Chondrocyte (in vitro differentiated cells): Measurements from ENCODE around the gene PXMP4. TPM values are rescaled to one million over a fixed set of nuclear protein-coding genes. Genes with fewer than 3 reads are reported as not detected.

ENCODE experiments used
- DNase-seq: peaks from one replicate; pipeline ENCODE4 v3.0.0; 2021; ENCODE audit warnings: mixed read lengths, low spot score
- H3K27ac Mint-ChIP-seq: one replicate; pipeline ENCODE4 v1.8.0; 2021; ENCODE audit warnings: mild to moderate bottlenecking, moderate library complexity, mixed read lengths; ENCODE audit not compliant: unreplicated experiment
- H3K27me3 Mint-ChIP-seq: 2 replicates; pipeline ENCODE4 v1.8.0; 2021; ENCODE audit warnings: low read depth, mixed read lengths
- H3K36me3 Mint-ChIP-seq: 2 replicates; pipeline ENCODE4 v1.8.0; 2021; ENCODE audit warnings: low read depth, mixed read lengths
- H3K4me1 Mint-ChIP-seq: 2 replicates; pipeline ENCODE4 v1.8.0; 2021; ENCODE audit warnings: low read depth, mild to moderate bottlenecking, mixed read lengths
- H3K4me3 Mint-ChIP-seq: one replicate; pipeline ENCODE4 v1.8.0; 2021; ENCODE audit warnings: mild to moderate bottlenecking, moderate library complexity, mixed read lengths; ENCODE audit not compliant: unreplicated experiment
- H3K9me3 Mint-ChIP-seq: 2 replicates; pipeline ENCODE4 v1.8.0; 2021; ENCODE audit warnings: low read depth, mixed read lengths
- CTCF ChIP-seq: fragments of 200-600 bp; sonication (generic); IDR thresholded peaks from 2 replicates; pipeline ENCODE4 v1.5.0; 2021; ENCODE audit warnings: antibody characterized with exemption, mild to moderate bottlenecking, moderate library complexity
- total RNA-seq: library from RNA; stranded (reverse); gene quantifications from 3 replicates; pipeline ENCODE4 v1.2.1, GENCODE V29; 2021

Gene PXMP4
- total RNA-seq, 1 donor from 2014 or later = 6.4 TPM

DNA sequence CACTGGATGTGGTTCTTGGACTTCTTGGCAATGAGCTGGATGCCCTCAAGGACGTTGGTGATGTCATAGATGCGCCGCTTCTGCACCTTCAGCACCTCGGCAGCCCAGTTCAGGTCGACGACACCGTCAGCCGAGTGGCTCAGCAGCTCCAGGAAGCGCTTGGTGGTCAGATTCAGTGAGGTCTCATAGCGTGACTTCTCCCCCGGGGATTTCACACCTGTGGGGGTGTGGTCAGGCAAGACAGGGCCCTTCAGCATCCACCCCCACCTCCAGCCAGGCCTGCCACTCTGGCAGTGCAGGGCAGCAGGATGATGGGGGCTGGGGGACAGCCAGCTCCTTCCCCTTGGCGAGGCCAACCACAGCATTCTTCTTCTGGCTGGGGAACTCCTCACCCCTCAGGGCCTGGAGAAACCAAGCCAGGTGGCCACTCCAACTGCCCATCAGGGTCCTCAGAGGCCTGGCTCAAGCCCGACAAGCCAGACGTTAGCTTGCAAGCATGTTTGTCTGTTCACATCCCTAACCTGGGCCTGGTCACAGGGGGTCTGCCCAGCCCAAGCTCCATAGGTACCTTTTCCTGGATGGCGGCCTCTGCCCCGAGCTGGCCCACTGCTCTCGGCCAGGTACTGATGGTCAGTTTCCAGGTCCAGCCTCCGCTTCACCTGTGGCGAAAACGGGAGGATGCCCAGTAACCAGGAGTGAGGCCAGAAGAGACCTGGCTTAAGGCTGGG is 40.2 kb downstream of the PXMP4 start:
- no peak for TF ChIP-seq CTCF
- Mint-ChIP-seq H3K4me3 (no peak overlapping the region), H3K9me3 (no peaks in the 10 kb centered on the region), H3K27ac (no peak overlapping the region), H3K4me1 (peaks cover 40% of the 10 kb centered on the region), H3K36me3 (no peaks in the 10 kb centered on the region), H3K27me3 (no peaks in the 10 kb centered on the region)
- no peak for DNase-seq

DNA sequence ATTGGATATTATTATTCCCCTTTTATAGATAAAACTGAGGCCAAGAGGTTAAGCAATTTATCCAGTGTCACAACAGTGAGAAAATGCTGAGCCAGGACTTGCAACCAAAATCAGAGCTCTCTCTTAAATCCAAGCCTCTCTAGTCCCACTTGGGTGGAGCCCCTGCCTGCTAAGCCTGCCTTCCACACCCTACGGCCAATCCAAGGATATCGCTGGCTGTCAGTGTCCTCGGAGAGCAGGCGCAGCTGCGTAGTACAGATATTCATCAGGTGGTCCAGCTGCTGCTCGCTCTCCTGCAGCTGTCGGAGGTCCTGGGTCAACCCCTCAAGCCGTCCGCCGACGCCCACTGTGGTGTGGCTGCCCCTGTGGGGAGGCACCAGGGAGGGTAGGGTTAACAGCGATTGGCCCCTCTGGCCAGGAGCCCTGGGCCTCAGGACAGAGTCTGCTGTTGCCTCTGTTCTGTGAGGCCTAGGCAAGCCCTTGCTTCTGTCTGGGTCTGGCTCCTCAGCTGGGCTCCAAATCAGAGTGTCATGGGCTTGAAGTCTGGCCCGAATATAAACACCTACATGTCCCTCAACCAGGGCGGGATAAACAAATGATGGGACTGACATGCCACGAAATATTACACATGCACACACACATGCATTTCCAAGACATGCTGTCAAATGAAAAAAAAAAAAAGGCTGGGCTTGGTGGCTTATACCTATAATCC is 42.0 kb downstream of the PXMP4 start:
- peaks cover 48% of the 10 kb centered on the region for H3K4me1 Mint-ChIP-seq
- no peak overlapping the region for H3K4me3 Mint-ChIP-seq
- DNase-seq = no peak
- no peak for TF ChIP-seq CTCF
- no peak overlapping the region for H3K27ac Mint-ChIP-seq
- no peaks in the 10 kb centered on the region for H3K36me3 Mint-ChIP-seq
- H3K27me3 Mint-ChIP-seq = no peaks in the 10 kb centered on the region
- H3K9me3 Mint-ChIP-seq = no peaks in the 10 kb centered on the region

DNA sequence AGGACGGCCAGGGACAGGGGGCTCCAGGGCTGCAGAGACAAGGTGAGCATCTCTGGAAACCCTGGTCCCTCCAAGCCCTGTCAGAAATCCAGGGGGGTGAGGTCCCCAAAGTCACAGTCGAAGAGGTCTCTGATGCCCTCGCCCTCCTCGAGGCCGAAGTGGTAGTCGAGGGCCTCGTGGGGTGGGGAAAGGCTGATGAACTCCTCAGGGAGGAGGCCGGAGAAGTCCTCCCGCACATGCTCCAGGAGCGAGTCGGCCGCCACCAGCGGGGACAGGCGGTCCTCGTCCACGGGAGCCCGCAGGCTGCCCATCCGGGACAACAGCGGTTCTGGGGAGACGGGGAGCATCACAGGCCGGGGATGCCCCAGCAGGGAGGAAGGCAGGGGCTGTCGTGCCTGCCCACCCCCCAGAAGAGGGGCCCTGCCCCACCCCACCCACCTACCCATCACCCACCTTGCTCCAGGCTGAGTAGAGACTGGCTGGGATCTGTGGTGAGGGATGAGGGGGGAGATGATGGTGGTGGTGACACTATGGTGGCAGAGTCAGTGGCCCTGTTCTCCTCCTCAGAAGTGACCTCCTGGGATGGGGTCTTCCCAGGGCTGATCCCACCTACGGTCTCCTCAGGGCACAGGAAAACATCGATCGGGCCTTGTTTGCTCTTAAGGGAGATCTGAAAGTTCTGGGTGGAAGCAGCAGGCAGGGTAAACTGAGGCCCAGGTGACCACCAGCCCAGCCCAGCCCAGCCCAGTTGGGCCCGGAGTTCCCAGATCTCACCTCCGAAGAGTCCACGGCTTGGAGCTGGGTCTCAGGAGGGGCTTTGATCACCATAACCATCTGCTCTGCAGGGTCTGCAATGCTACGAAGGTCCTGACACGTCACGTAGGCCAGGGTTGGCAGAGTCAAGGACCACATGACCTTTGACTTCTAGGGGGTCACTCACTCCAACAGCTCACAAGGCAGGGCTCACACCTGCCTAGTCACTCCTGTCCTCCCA is 43.2 kb downstream of the PXMP4 start:
- no peaks in the 10 kb centered on the region for H3K9me3 Mint-ChIP-seq
- DNase-seq = no peak
- no peak overlapping the region for H3K27ac Mint-ChIP-seq
- no peaks in the 10 kb centered on the region for H3K27me3 Mint-ChIP-seq
- H3K4me3 Mint-ChIP-seq = no peak overlapping the region
- H3K4me1 Mint-ChIP-seq = peaks cover 58% of the 10 kb centered on the region
- TF ChIP-seq CTCF = no peak
- H3K36me3 Mint-ChIP-seq = peaks cover 2% of the 10 kb centered on the region

DNA sequence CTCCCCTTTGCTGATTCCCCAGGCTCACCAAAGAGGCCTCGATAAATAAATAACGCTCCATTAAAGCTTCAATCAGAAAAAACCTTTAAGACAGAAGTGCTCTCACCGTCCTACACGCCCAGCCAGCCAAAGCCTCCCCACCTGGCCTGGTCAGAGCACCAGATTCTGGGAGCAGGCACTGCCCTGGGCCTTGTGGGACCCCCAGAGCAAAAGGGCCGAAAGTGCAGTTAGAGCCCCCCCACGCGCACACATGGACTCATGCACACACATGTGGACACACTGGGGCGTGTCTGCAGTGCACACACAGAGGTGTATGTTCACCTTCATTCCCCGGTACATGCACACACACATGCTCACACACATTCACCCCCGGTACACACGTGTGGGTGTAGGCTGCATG is 44.0 kb downstream of the PXMP4 start:
- Mint-ChIP-seq H3K27ac (peak overlapping the region; percentile 22), H3K36me3 (peaks cover 5% of the 10 kb centered on the region), H3K27me3 (no peaks in the 10 kb centered on the region), H3K4me1 (peaks cover 51% of the 10 kb centered on the region), H3K4me3 (peak overlapping the region; percentile 36), H3K9me3 (no peaks in the 10 kb centered on the region)
- DNase-seq = no peak
- no peak for TF ChIP-seq CTCF
